KMS-11 (cell line): ENCODE results near the gene RBM20.

Source experiments
- H2AFZ ChIP-seq: fragments of 200-600 bp; sonication (generic); 2 replicates; pipeline ENCODE4 v1.6.1; 2016; ENCODE audit warnings: antibody characterized with exemption, mixed run types, low read depth
- H3K27ac ChIP-seq: fragments of 200-600 bp; sonication (generic); 2 replicates; pipeline ENCODE4 v1.6.1; 2016; ENCODE audit warnings: mild to moderate bottlenecking, mixed run types
- H3K27me3 ChIP-seq: fragments of 200-600 bp; sonication (generic); 2 replicates; pipeline ENCODE4 v1.6.1; 2017; ENCODE audit warnings: mild to moderate bottlenecking, low read depth, mixed run types, moderate library complexity; ENCODE audit not compliant: insufficient read depth
- H3K36me3 ChIP-seq: fragments of 200-600 bp; sonication (generic); 2 replicates; pipeline ENCODE4 v1.6.1; 2017; ENCODE audit warnings: mild to moderate bottlenecking, mixed run types; ENCODE audit not compliant: insufficient read depth
- H3K4me1 ChIP-seq: fragments of 200-600 bp; sonication (generic); 2 replicates; pipeline ENCODE4 v1.6.1; 2016; ENCODE audit warnings: mild to moderate bottlenecking, low read depth, mixed run types; ENCODE audit not compliant: poor library complexity, severe bottlenecking
- H3K4me2 ChIP-seq: fragments of 200-600 bp; sonication (generic); 2 replicates; pipeline ENCODE4 v1.7.0; 2016; ENCODE audit warnings: mild to moderate bottlenecking, mixed run types
- H3K4me3 ChIP-seq: fragments of 200-600 bp; sonication (generic); IDR thresholded peaks from 2 replicates; pipeline ENCODE4 v1.6.1; 2017; ENCODE audit warnings: low read depth, low read length, mixed read lengths; ENCODE audit not compliant: insufficient read depth
- H3K79me2 ChIP-seq: fragments of 200-600 bp; sonication (generic); 2 replicates; pipeline ENCODE4 v1.6.1; 2016; ENCODE audit warnings: low read depth, mixed run types; ENCODE audit not compliant: insufficient read depth
- H3K9ac ChIP-seq: fragments of 200-600 bp; sonication (generic); 2 replicates; pipeline ENCODE4 v1.6.1; 2016; ENCODE audit warnings: mild to moderate bottlenecking, mixed run types
- H4K20me1 ChIP-seq: fragments of 200-600 bp; sonication (generic); 2 replicates; pipeline ENCODE4 v1.6.1; 2016; ENCODE audit warnings: mild to moderate bottlenecking, mixed run types; ENCODE audit not compliant: insufficient read depth
- TF ChIP-seq, protein P1 (sequence below): fragments of 200-600 bp; sonication (generic); conservative IDR thresholded peaks from 2 replicates; pipeline ENCODE4 v1.6.1; 2017; ENCODE audit warnings: low read depth, mild to moderate bottlenecking, antibody characterized with exemption, low read length, moderate library complexity, mixed read lengths

RBM20 gene

DNA sequence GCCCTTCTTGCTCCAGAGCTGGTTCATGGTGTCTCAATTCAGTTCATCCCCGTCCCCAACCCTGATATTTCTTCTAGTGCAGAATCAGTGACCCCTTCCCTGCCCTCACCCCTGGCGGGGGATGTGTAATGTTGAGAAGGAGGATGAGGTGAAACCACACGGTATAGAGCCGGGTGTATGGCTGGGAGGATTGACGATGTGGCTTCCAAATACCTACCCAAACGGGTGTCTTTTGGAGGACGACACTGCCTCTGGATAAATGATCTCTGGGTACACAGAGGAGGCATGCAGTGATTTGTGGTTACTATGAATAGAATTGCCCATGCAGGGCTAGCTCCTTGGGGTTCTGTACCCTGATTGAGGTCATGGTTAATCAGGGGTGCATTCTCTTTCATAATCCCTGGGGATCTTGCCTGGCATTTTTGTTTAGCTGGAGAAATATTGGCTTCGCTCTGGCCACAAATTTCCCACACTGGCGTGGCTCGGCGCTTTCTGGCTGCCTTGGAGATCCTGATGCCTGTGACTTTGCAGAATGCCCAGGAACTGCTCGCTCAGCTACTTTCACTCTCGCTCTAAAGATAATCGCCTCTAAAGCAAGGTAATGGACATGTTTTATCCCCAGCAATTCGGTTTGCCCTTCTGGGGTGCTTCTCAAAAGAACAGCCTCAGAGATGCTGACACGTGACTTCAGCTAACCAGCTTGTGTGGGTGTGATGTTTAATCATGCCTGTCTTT lies 89.2 kb downstream of the RBM20 start:
- Histone ChIP-seq H3K4me1 (peaks cover 25% of the 10 kb centered on the region), H2AFZ (peak overlapping the region; percentile 72), H3K36me3 (no peaks in the 10 kb centered on the region), H3K79me2 (no peaks in the 10 kb centered on the region), H3K4me3 (no peak overlapping the region), H3K4me2 (peak overlapping the region; percentile 69), H3K9ac (peak overlapping the region; percentile 28; the same call in 1 of the 2 replicates), H3K27me3 (no peaks in the 10 kb centered on the region), H3K27ac (peak overlapping the region; percentile 36), H4K20me1 (no peaks in the 10 kb centered on the region)
- TF ChIP-seq, protein P1, sequence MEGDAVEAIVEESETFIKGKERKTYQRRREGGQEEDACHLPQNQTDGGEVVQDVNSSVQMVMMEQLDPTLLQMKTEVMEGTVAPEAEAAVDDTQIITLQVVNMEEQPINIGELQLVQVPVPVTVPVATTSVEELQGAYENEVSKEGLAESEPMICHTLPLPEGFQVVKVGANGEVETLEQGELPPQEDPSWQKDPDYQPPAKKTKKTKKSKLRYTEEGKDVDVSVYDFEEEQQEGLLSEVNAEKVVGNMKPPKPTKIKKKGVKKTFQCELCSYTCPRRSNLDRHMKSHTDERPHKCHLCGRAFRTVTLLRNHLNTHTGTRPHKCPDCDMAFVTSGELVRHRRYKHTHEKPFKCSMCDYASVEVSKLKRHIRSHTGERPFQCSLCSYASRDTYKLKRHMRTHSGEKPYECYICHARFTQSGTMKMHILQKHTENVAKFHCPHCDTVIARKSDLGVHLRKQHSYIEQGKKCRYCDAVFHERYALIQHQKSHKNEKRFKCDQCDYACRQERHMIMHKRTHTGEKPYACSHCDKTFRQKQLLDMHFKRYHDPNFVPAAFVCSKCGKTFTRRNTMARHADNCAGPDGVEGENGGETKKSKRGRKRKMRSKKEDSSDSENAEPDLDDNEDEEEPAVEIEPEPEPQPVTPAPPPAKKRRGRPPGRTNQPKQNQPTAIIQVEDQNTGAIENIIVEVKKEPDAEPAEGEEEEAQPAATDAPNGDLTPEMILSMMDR: no peak

DNA sequence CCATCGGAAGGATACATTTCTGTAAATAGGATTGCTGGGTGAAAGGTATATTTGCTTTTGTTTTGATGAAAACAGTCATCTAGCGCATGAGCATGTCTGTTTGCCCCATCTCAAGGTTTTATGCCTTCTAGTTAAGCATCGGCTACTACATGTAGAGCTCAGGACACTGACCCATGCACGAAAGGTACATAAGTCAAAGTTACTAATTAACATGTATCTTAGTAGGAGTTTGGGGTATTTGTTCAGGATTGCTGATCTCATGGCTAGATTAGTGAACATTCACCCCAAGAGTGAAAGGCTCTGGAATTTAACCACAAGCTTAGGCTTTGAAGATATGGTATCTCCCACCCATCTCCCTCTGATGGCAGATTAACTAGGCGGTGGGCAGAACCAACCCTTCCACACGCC lies 91.5 kb downstream of the RBM20 start:
- no peak overlapping the region for H3K4me2 ChIP-seq
- no peak overlapping the region for H3K27ac ChIP-seq
- H2AFZ ChIP-seq: no peak overlapping the region
- H4K20me1 ChIP-seq: no peaks in the 10 kb centered on the region
- H3K36me3 ChIP-seq: no peaks in the 10 kb centered on the region
- H3K4me1 ChIP-seq: peaks cover 25% of the 10 kb centered on the region
- TF ChIP-seq, protein P1: no peak
- H3K79me2 ChIP-seq: no peaks in the 10 kb centered on the region
- H3K4me3 ChIP-seq: no peak overlapping the region
- no peak overlapping the region for H3K9ac ChIP-seq
- no peaks in the 10 kb centered on the region for H3K27me3 ChIP-seq

DNA sequence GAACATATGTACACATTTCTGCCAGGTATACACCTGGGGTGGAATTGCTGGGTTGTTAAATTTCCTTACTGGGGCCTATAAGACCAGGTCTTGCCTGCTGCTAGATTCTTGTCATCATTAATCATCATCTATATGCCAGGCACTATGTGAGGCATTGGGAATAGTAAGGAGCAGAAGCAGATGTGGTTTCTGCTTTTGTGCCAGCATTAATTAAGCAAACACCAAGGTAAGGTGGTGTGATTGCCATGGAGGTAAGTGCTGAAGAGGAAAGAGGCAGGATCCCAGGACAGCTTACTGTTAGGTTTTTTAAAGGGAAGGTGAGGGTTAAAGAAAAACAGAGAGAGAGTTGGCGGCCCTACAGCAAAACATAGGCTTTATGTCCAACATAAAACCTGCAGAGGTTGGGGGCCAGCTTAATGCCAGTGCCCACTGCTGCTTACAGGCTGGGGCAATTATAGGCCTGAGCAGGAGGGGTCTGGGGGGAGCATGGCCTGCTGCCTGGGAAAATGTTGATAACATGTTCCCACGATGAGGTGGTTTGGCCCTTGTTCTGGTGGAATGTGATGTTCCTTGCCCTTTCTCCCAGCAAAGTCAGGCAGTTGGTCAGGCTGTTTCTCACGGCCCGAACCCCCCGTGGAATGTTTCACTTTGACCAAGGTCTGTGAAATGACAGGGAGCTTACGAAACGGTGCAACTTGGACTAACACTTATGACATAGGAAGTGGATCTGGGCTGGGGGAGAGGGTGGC lies 93.9 kb downstream of the RBM20 start:
- no peak overlapping the region for H2AFZ ChIP-seq
- peaks cover 32% of the 10 kb centered on the region for H3K4me1 ChIP-seq
- H3K27me3 ChIP-seq: no peaks in the 10 kb centered on the region
- no peak overlapping the region for H3K9ac ChIP-seq
- no peak overlapping the region for H3K27ac ChIP-seq
- H3K36me3 ChIP-seq: no peaks in the 10 kb centered on the region
- H3K79me2 ChIP-seq: no peaks in the 10 kb centered on the region
- no peak overlapping the region for H3K4me3 ChIP-seq
- TF ChIP-seq, protein P1: no peak
- H4K20me1 ChIP-seq: no peaks in the 10 kb centered on the region
- H3K4me2 ChIP-seq: no peak overlapping the region

DNA sequence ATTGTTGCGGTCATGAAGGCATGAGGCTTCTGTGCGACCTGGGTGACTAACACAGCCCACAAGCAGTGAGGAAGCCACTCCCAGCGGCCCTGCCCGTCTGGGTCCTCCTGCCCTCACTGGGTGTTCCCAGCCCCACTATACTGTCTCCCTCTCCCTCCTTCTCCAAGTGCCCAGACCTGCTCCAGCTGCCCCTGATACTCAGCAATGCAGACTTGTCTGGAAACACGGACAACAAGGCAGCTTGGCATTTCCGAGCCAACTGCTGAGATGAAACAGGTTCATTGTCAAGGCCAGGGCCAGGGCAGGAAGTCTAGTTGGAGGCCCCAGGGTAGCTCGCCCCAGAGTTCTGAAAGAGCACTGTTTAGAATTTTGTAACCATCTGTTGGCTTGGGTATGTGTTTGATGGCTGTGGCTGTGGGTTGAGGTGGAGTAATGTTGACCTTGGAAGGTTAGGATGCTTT lies 95.7 kb downstream of the RBM20 start:
- Histone ChIP-seq H3K4me1 (peaks cover 19% of the 10 kb centered on the region), H4K20me1 (no peaks in the 10 kb centered on the region), H3K9ac (no peak overlapping the region), H3K4me3 (no peak overlapping the region), H2AFZ (no peak overlapping the region), H3K4me2 (no peak overlapping the region), H3K79me2 (no peaks in the 10 kb centered on the region), H3K27ac (no peak overlapping the region), H3K36me3 (no peaks in the 10 kb centered on the region), H3K27me3 (no peaks in the 10 kb centered on the region)
- TF ChIP-seq, protein P1: no peak
